NOMO-1 treated with dmso at 0.1 percent for 144 hours (cell line): ENCODE results near the gene TALDO1.

Experiments
- DNase-seq: peaks from one replicate; lab custom pipeline; 2025; ENCODE audit not compliant: unreplicated experiment; lab: John Stamatoyannopoulos, UW

The TALDO1 gene

GRCh38 chr11:798093-798713 lies 50.9 kb downstream of the TALDO1 start, which contains the start of gene SLC25A22:
TSS of gene SLC25A22 (minus strand) at chr11:798281. CDS start at chr11:795006, 3,275 bp downstream.
- DNase-seq: peak; percentile 67

- DNase-seq: no peak
Observed at GRCh38 chr11:799641-800316, 52.5 kb downstream of the TALDO1 start.

GRCh38 chr11:800473-800872 lies 53.2 kb downstream of the TALDO1 start:
- DNase-seq: no peak

- no peak for DNase-seq
Observed at GRCh38 chr11:801097-801780, 54.0 kb downstream of the TALDO1 start.

- no peak for DNase-seq
Observed at GRCh38 chr11:802018-802617, 54.9 kb downstream of the TALDO1 start.

GRCh38 chr11:802693-803466 lies 55.6 kb downstream of the TALDO1 start:
- no peak for DNase-seq

GRCh38 chr11:803467-803742 lies 56.1 kb downstream of the TALDO1 start:
- DNase-seq: no peak

- DNase-seq: no peak
Observed at GRCh38 chr11:803770-804598, 56.7 kb downstream of the TALDO1 start.

- no peak for DNase-seq
Observed at GRCh38 chr11:804599-804964, 57.3 kb downstream of the TALDO1 start.

GRCh38 chr11:808427-809286 lies 61.4 kb downstream of the TALDO1 start:
- no peak for DNase-seq

GRCh38 chr11:809287-810039 lies 62.2 kb downstream of the TALDO1 start, which contains the start of gene RPLP2:
TSS of gene RPLP2 (plus strand) at chr11:809967. CDS start at chr11:810235, 268 bp downstream.
- DNase-seq: peak; percentile 89

- no peak for DNase-seq
Observed at GRCh38 chr11:810040-810567, 62.8 kb downstream of the TALDO1 start.

- DNase-seq: no peak
Observed at GRCh38 chr11:811446-812245, 64.4 kb downstream of the TALDO1 start.

GRCh38 chr11:812390-812789 lies 65.1 kb downstream of the TALDO1 start:
- no peak for DNase-seq

- no peak for DNase-seq
Observed at GRCh38 chr11:813072-813455, 65.8 kb downstream of the TALDO1 start.

- DNase-seq: no peak
Observed at GRCh38 chr11:813456-814096, 66.3 kb downstream of the TALDO1 start.
